SU-DHL-6 (cell line): ENCODE results near the gene ETS1.

ENCODE experiments used
- H2AFZ ChIP-seq: fragments of 200-600 bp; sonication (generic); 2 replicates; pipeline ENCODE4 v1.6.1; 2014; ENCODE audit warnings: low read depth, mild to moderate bottlenecking, moderate library complexity, mixed read lengths, antibody characterized with exemption, low read length; ENCODE audit not compliant: severe bottlenecking
- H3F3A ChIP-seq: fragments of 200-600 bp; shearing (Covaris generic); 2 replicates; pipeline ENCODE4 v1.6.0; 2016; ENCODE audit warnings: antibody characterized with exemption, mild to moderate bottlenecking; ENCODE audit not compliant: insufficient read depth
- H3K27ac ChIP-seq: fragments of 200-600 bp; sonication (generic); 2 replicates; pipeline ENCODE4 v1.5.1; 2016; ENCODE audit warnings: low read depth, mild to moderate bottlenecking, low read length, moderate library complexity, mixed read lengths
- H3K27me3 ChIP-seq: fragments of 200-600 bp; sonication (generic), shearing (Covaris generic); 2 replicates; pipeline ENCODE4 v1.6.0; 2014; ENCODE audit warnings: mild to moderate bottlenecking, low read length
- H3K36me3 ChIP-seq: fragments of 200-600 bp; sonication (generic); 2 replicates; pipeline ENCODE4 v1.6.1; 2014; ENCODE audit warnings: mild to moderate bottlenecking, low read length, mixed read lengths
- H3K4me2 ChIP-seq: fragments of 300-600, 200-600 bp; shearing (Covaris generic), sonication (generic); 2 replicates; pipeline ENCODE4 v1.6.0; 2014; ENCODE audit warnings: low read length, low read depth, mild to moderate bottlenecking; ENCODE audit not compliant: poor library complexity, severe bottlenecking
- H3K4me3 ChIP-seq: fragments of 200-600 bp; sonication (generic); 2 replicates; pipeline ENCODE4 v1.5.1; 2014; ENCODE audit warnings: antibody characterized with exemption, low read length, mild to moderate bottlenecking, mixed read lengths; ENCODE audit not compliant: insufficient read depth, poor library complexity, severe bottlenecking
- H3K79me2 ChIP-seq: fragments of 200-600 bp; sonication (generic); 2 replicates; pipeline ENCODE4 v1.6.1; 2014; ENCODE audit warnings: mild to moderate bottlenecking, low read length, moderate library complexity; ENCODE audit not compliant: insufficient read depth
- H3K9ac ChIP-seq: fragments of 200-600 bp; sonication (generic); 2 replicates; pipeline ENCODE4 v1.7.0; 2014; ENCODE audit warnings: mild to moderate bottlenecking, low read length
- H3K9me2 ChIP-seq: fragments of 200-600 bp; sonication (generic); replicated peaks from 2 replicates; pipeline ENCODE4 v1.6.1; 2014; ENCODE audit warnings: low read length; ENCODE audit not compliant: insufficient read depth
- H3K9me3 ChIP-seq: fragments of 200-600 bp; sonication (generic); 2 replicates; pipeline ENCODE4 v1.6.1; 2014; ENCODE audit warnings: low read length, mixed read lengths; ENCODE audit not compliant: insufficient read depth
- H4K20me1 ChIP-seq: fragments of 200-600 bp; sonication (generic); 2 replicates; pipeline ENCODE4 v1.6.1; 2014; ENCODE audit warnings: low read depth, mild to moderate bottlenecking, antibody characterized with exemption, low read length, moderate library complexity, mixed read lengths
- CTCF ChIP-seq: fragments of 200-600 bp; sonication (generic); IDR thresholded peaks from one replicate; pipeline ENCODE4 v1.5.1; 2017; ENCODE audit warnings: antibody characterized with exemption, mild to moderate bottlenecking, low read length, moderate library complexity; ENCODE audit not compliant: insufficient read depth, poor library complexity, severe bottlenecking
- EZH2phosphoT487 ChIP-seq: fragments of 200-600 bp; sonication (generic), shearing (Covaris generic); conservative IDR thresholded peaks from 2 replicates; pipeline ENCODE4 v1.6.1; 2018; ENCODE audit warnings: mild to moderate bottlenecking, antibody characterized with exemption, low read length, moderate library complexity, mixed read lengths

Gene ETS1

DNA sequence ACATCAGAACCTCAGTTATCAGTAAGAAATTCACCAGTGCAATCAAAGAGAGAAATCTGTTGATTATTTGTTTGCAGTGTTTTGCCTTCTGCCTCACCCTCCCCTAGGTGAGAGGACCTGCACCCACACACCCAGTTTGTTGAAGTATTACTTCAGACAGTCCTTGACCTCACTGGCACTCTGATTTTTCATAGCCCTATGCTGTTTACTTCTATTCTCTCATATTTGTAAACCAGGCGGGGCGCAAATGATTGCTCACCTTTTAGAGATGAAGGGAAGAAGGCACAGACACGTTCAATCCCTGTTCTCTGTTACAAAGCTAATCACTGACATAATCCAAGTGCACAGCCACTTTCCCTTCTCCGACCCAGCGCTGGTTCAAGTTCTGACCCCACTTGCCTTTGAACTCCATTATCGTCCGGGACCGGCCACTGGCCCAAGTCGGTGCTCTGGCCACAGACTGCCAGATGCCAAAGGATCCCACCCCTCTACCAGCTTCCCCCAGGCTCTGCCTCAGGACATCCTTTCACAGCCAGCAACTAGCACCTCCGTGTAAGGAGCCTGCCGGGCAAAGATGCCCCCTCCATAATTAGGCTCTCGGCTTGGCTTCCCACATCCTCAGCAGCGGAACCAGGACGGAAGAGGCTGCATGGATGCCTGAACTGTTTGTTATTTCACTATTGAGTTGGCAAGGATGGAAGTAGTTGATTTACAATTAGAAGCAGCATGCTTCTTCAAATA is 1.7 kb downstream of the ETS1 start:
- no peak overlapping the region for H2AFZ ChIP-seq
- H3K27me3 ChIP-seq: no peaks in the 10 kb centered on the region
- H3K36me3 ChIP-seq: no peaks in the 10 kb centered on the region
- H3K4me2 ChIP-seq: no peak overlapping the region
- H4K20me1 ChIP-seq: no peaks in the 10 kb centered on the region
- no peaks in the 10 kb centered on the region for H3K79me2 ChIP-seq
- TF ChIP-seq CTCF (no peak), EZH2phosphoT487 (no peak)
- H3K9me3 ChIP-seq: no peaks in the 10 kb centered on the region
- H3F3A ChIP-seq: no peaks in the 10 kb centered on the region
- no peaks in the 10 kb centered on the region for H3K9me2 ChIP-seq
- H3K27ac ChIP-seq: no peak overlapping the region
- no peak overlapping the region for H3K4me3 ChIP-seq
- no peak overlapping the region for H3K9ac ChIP-seq

- no peak overlapping the region for H3K4me2 ChIP-seq
- no peaks in the 10 kb centered on the region for H3K27me3 ChIP-seq
- H4K20me1 ChIP-seq: no peaks in the 10 kb centered on the region
- H3K9me2 ChIP-seq: no peaks in the 10 kb centered on the region
- TF ChIP-seq EZH2phosphoT487 (no peak), CTCF (no peak)
- no peak overlapping the region for H3K27ac ChIP-seq
- no peak overlapping the region for H3K4me3 ChIP-seq
- no peaks in the 10 kb centered on the region for H3K9me3 ChIP-seq
- no peaks in the 10 kb centered on the region for H3K36me3 ChIP-seq
- no peak overlapping the region for H2AFZ ChIP-seq
- H3K79me2 ChIP-seq: no peaks in the 10 kb centered on the region
- H3F3A ChIP-seq: no peaks in the 10 kb centered on the region
- H3K9ac ChIP-seq: no peak overlapping the region
These were observed 3.1 kb downstream of the ETS1 start for GRCh38 chr11:128584253-128584652.

DNA sequence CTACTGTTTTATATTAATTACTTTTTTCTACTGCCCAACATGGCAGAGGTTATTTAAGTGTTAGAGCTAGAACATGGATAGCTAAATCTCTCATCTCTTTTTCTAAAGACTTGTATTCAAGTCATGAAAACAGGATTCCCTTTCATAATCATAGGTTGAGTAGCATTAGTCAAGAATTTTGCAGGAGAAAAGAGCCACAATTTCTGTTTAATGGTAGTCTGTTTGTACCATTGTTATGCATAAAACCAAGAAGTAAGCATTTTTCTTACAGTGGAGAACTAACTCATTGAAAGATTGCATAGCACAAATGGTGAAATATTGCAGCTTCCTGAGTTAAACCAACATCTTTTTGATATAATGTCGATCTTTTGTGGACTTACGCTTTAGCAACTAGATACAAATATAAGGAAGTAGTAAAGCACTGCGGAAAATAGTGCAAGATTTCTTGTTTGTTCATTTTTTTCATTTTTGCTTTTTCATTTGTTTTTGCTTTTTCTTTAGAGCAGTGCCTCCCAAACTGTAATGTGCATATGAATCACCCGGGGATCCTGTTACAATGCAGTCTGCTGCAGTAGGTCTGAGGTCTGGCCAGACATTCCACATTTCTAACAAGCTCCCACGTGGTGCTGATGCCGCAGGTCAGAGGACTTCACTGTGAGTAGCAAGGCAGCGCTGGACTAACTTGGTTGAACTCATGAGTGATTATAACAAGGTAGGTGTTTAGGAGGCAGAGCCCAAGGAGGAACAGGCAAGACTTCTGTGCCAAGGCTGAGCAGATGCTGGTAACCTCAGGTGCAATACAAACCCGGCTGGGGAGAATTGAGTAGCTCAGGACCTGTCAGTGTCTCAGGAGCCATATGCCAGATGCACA is 4.6 kb downstream of the ETS1 start:
- Histone ChIP-seq H3K9me3 (no peaks in the 10 kb centered on the region), H3K9ac (no peak overlapping the region), H2AFZ (no peak overlapping the region), H3K27ac (no peak overlapping the region), H3K36me3 (no peaks in the 10 kb centered on the region), H3K27me3 (no peaks in the 10 kb centered on the region), H3F3A (no peaks in the 10 kb centered on the region), H3K4me2 (no peak overlapping the region), H4K20me1 (no peaks in the 10 kb centered on the region), H3K9me2 (no peaks in the 10 kb centered on the region), H3K79me2 (no peaks in the 10 kb centered on the region), H3K4me3 (no peak overlapping the region)
- TF ChIP-seq EZH2phosphoT487: no peak
- TF ChIP-seq CTCF: no peak
